Skeletal muscle cell (primary cell): Measurements from ENCODE around the gene CYB5RL.
"Not testable (repeated sequence)": the region's sequence is repeated elsewhere in the genome, so short reads cannot be mapped to it uniquely, and the experiment has no call there.

Experiments used
- DNase-seq: peaks from one replicate; pipeline ENCODE4 v3.0.0-alpha.2; 2010; ENCODE audit warnings: low read depth
- H3K4me3 ChIP-seq: 2 replicates; pipeline ENCODE4 v1.5.1; 2011; ENCODE audit warnings: low read depth, mild to moderate bottlenecking, control low read depth, low read length, moderate library complexity

The CYB5RL gene, protein sequence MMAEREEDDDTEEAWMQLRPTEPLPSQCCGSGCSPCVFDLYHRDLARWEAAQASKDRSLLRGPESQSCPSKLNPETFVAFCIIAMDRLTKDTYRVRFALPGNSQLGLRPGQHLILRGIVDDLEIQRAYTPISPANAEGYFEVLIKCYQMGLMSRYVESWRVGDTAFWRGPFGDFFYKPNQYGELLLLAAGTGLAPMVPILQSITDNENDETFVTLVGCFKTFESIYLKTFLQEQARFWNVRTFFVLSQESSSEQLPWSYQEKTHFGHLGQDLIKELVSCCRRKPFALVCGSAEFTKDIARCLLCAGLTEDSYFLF

DNA sequence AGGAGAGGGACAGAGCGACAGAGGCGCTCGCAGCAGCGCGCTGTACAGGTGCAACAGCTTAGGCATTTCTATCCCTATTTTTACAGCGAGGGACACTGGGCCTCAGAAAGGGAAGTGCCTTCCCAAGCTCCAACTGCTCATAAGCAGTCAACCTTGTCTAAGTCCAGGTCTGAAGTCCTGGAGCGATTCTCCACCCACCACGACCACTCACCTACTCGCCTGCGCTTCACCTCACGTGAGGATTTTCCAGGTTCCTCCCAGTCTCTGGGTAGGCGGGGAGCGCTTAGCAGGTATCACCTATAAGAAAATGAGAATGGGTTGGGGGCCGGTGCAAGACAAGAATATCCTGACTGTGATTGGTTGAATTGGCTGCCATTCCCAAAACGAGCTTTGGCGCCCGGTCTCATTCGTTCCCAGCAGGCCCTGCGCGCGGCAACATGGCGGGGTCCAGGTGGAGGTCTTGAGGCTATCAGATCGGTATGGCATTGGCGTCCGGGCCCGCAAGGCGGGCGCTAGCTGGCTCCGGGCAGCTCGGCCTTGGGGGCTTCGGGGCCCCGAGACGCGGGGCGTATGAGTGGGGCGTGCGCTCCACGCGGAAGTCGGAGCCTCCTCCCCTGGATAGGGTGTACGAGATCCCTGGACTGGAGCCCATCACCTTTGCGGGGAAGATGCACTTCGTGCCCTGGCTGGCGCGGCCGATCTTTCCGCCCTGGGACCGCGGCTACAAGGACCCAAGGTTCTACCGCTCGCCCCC is at the start of gene CYB5RL, which contains the start of gene MRPL37:
TSS of gene CYB5RL (minus strand) at position 266 of the 754 bp plus-strand sequence. CDS start 4,414 bp downstream, outside the sequence.
TSS of gene MRPL37 (plus strand) at position 403 of the 754 bp plus-strand sequence. CDS start at position 480, 77 bp downstream.
- H3K4me3 ChIP-seq, result peak within 1 kb of the TSS; percentile 95
- DNase-seq, result peak; percentile 92

DNA sequence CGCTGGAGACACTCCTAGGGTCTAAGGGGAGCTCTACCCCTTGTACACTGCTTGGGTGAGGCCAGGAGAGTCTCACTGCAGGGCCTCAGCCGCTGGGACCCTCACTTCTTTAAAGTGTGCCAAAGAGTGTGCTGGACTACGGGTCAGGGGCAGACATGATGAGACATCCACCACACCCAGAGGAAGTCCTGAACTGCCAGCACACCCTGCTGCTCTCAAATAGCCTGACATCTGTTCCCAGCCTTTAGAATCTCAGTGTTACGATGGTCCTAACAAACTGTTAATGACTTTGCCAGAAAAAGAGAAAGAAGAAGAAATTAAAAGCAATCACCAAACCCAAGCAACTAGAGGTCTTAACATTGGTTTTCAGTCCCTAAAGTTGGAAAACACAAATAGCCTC is 49.1 kb upstream of the CYB5RL start:
- no peak for DNase-seq
- H3K4me3 ChIP-seq, result no peak overlapping the region

DNA sequence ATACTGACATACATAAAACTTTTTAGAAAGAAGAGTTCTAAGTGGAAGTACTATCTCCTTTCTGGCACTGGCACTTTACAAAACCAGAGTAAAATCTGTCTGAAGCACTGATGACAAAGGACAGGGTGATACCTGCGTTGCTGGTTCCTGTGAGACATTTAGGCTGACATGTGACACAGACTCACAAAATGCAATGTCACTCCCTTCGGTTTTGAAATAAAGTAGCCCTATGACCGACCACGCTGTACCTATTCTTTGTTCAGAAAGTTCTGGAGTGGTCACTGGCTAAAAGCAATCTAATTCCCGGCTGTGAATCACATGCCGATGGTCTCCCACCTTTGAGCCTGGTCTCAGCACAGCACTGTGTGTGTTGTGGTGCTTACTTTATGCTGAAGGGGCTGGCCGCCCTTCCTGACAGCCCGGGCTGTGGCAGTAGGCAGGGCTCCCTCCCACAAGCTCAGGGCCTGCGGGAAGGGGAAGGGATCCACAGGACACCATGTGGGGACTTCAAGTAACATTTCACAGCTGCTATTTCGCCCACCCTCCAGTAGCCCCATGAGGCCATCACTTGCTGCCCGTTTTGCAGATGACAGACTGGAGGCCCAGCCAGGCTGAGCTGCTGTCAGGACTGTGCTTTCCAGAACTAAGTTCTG is 48.2 kb upstream of the CYB5RL start:
- no peak for DNase-seq
- no peak overlapping the region for H3K4me3 ChIP-seq

DNA sequence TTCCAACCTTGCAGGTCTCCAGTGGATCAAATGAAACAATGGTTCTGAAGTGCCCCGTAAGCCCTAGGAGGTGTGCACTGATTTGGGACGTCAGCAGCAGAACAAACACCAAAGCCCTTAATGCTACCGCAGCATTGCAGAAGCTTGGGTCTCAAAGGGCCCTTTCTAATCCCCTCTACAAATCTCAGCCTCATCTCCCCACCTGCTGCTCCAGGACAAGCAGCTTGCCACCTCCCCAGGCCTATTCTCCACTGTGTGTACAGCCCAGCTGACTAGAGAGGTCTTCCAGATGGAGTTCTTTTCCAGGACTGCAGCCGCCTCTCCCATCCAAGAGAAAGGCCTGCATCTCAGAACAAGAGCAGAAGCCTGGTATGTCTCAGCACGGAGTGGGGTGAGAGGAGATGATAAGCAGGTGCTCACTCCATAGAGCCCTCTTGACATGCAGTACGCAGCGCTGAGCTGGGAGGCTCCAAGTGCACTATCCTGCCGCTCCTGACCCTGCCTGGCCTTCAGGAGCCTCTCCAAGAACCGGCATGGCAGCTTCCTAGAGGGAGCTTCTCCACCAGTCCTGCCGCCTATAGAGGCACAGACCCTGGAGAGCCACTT is 46.4 kb upstream of the CYB5RL start:
- H3K4me3 ChIP-seq, result no peak overlapping the region

DNA sequence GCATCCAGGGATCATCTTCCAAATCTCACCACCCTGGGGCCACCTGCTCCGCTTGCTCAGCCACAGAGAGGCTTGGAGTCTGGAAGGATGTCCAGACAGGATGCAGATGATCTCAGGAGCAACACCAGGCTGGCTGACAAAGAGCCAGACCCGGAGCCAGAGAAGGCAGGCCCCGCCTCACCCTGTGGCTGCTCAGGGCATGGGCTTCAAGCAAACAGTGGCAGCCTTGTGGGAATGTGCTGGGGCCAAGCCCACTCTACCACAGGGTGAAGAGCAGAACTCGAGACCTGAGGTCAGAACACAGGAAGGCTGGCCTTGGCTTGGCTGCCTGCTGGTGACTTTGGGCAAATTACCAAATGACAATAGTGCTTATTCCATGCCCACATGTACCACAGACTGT is 45.7 kb upstream of the CYB5RL start:
- no peak for DNase-seq
- H3K4me3 ChIP-seq, result no peak overlapping the region

More for the DNA sequence above, 46.4 kb upstream of the CYB5RL start:
- no peak for DNase-seq

DNA sequence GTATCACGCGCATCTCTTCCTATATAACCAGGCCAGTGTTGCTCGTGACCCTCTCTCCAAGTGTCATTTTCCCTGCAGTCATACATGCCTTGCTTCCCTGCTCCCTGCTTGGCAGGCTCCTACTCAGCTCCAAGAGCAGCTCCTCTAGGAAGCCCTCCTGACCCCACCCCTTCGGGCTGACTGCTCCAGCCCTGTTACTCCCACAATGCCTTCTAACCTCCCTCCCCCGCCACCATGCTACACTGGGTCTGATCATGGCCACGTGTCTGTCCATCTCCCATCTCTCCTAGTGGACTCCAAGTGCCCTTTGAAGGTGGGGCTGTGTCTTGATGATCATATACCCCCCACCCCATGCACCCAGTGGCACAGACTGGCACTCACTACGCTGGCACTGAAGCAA is 44.8 kb upstream of the CYB5RL start:
- no peak for DNase-seq
- no peak overlapping the region for H3K4me3 ChIP-seq

DNA sequence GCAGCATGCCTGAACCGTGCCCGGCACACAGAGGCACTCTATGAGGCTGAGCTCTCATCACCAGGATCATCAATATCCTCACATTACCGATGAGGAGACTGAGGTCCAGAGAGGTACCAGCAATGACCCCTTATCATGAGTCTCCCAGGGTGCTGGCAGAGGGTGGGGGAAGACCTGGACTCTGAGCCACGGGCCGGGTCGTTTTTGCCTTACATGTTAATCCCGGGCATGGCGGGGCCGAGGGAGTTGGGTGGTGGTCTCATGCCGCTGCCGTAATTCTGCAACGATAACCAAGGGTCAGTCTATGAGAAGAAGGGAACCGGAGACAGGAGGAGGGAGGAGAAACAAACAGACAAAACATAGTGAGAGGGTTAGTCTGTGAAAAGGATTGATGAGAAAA is 43.2 kb upstream of the CYB5RL start:
- DNase-seq, result no peak
- no peak overlapping the region for H3K4me3 ChIP-seq

DNA sequence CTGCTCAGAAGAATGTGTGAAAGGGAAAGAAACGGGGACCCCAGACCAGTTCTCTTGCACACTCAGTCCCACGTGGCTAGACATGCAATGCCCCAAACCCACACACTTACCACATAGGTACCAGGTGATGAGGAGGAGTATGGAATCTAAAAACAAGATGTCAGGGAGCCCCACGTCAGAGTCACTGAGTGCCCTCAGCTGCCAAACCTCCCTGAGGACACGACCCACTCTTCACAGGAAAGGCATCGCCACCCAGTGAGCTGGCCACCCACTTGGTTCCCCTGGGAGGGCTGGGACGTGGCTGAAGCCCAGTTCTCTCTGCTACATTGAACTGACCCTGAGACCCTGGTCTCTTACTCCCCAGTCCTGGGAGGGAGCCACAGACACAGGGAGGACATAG is 41.5 kb upstream of the CYB5RL start:
- H3K4me3 ChIP-seq, result no peak overlapping the region
- no peak for DNase-seq

DNA sequence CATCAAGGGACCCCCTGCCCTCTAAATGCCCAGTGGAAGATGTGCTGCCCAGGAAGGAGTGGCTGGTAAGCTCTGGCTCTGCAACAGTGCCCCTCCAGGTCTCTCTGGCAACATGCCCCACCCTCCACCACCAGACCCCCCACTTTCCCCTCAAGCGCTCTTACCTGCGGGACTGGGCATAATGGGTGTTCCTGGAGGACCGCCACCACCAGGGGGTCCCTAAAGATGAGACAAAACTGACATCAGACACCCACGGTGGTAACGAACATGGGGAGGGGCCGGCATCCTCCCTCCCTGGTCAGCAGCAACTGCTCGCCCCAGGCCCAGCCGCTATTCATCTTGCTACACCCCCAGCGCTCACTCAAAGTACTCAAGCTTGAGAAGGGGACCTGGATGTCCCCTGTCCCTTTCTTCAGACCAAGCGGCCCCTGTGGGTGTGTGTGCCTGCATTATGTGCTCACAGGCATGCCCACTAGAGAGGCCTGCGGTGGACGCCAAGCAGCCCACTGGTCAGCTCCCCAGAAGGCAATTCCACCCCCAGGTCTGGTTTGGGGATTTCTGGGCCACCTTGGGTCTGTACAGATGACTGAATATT is 41.0 kb upstream of the CYB5RL start:
- no peak overlapping the region for H3K4me3 ChIP-seq
- DNase-seq, result no peak

DNA sequence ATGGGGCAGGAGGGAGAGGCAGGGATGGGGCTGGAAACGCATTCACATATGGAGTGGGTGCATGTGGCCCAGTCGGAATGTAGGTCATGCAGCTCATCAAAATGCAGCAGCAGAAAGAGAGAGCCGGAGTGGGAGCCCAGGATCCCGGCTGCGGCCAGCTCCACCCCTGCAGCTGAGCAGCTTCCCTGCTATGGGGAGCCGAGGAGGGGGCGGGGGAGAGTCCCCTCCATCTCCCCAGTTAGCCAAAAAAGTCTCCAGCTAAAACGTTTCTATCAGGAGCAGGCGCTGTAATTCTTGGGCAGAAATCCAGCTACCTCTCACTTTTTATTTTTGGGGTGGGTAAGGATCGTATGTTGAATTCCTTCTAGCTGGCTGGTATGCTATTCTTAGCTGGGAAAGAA is 39.8 kb upstream of the CYB5RL start:
- no peak for DNase-seq
- H3K4me3 ChIP-seq, result no peak overlapping the region

DNA sequence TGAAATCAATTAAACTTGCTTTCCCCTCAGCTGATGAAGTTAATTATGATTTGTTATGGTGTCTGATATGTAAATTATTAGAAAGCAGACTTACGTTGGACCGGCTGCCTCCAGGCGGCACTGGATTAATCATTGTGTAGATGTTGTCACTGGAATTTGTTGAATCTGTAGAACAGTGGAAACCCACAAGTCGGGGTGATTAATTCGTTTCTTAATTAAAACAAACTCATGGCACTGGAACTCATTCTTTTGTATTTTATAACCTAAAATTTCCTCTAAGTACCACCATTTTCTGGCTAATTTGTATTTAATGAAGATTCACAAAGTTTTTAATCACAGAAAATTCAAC is 39.2 kb upstream of the CYB5RL start:
- no peak for DNase-seq

DNA sequence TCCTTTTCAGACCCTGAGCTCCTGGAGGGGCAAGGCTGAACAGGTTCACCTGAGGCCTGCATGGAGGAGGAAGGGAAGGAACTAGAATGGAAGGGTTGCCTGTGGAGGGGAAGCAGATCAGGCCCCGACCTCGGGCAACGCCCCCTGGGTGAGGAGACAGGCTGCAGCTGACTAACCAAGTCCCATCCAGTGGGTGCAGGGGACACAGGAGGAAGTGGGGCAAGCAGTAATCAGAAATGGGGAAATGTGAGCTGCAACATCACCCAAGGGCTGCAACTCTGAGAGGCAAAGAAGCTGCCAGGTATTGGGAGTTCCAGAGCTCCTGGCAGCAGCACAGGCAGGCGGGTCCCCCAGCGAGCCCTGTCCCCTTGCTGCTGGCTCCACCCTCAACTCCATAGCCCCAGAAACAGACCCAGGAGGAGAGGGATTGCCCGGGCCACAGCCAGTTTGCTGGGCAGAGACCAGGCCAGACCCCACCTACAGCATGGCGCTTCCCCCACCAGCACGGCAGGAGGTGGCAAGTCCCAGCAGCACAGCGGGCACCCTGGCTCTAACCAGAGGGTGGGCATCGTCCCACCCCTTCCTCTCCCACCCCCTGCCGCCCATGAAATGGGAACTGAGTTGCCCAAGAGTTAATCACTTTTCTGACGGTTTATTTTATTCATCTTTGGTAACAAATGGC is 38.7 kb upstream of the CYB5RL start:
- H3K4me3 ChIP-seq, result no peak overlapping the region
- DNase-seq, result no peak

More for the DNA sequence above, 39.2 kb upstream of the CYB5RL start:
- H3K4me3 ChIP-seq, result no peak overlapping the region

DNA sequence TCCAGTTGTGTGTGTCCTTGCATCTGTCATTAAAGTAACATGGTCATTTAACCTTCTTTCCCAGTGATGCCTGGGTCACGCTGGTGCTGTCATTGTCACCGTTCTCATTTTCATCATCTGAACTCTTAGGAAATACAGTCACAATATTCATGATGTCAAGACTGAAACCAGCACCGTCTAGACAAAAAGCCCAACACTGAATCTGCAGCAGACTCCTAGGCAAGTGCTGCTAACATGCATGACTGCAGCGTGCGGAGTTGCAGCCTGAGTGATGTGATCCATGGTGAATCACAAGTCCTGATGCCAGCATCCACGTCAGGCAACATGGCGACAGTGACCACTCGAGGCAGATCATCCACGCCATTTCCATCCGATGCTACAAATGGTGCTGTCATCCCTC is 37.8 kb upstream of the CYB5RL start:
- no peak for DNase-seq
- no peak overlapping the region for H3K4me3 ChIP-seq

DNA sequence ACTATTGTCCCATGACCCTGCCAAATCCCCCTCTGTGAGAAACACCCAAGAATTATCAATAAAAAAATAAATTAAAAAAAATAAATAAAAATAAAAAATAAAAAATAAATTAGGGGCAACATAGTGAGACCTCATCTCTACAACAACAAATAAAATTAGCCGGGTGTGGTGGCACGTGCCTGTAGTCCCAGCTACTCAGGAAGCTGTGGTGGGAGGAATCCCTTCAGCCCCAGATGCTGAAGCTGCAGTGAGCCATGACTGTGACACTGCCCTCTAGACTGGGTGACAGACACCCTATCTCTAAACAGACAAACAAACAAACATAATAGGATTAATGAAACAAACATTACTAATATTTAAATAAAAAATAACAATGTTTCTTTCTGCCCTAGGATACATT is 34.5 kb upstream of the CYB5RL start:
- DNase-seq, result no peak
- no peak overlapping the region for H3K4me3 ChIP-seq

DNA sequence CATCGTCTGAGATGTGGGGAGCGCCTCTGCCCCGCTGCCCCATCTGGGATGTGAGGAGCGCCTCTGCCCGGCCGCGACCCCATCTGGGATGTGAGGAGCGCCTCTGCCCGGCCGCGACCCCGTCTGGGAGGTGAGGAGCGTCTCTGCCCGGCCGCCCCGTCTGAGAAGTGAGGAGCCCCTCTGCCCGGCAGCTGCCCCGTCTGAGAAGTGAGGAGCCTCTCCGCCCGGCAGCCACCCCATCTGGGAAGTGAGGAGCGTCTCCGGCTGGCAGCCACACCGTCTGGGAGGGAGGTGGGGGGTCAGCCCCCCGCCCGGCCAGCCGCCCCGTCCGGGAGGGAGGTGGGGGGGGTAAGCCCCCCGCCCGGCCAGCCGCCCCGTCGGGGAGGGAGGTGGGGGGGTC is 33.4 kb upstream of the CYB5RL start:
- not testable (repeated sequence) for H3K4me3 ChIP-seq, DNase-seq

DNA sequence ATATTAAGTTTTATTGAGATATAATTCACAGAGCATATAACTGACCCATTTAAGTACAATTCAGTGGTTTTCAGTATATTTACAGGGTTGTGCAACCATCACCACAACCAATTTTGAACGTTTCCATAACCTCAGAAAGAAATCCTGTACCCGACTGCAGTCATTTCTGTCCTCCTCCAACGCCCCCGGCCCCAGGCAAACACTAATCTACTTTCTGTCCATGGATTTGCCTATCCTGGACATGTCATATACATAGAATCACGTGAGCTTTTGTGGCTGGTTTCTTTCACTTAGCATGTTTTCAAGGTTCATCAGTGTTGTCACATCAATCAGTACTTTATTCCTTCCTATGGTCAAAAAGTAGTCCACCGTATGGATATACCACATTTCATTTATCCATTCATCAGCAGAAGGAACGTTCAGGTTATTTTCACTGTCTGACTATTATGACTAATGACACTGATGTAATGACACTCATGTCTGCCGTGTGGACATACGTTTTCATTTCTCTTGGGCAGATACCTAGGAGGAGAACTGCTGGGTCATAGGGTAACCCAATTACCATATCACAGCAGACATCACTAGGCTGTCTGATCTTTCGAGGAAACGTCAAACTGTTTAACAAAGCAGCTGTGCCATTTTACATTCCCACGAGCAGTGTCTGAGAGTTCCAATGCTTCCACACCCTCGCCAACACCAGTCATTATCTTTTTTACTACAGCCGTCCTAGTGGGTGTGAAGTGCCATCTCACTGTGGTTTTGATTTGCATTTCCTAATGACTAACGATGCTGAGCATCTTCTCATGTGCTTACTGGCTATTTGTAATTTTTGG is 30.9 kb upstream of the CYB5RL start:
- no peak overlapping the region for H3K4me3 ChIP-seq
- no peak for DNase-seq

DNA sequence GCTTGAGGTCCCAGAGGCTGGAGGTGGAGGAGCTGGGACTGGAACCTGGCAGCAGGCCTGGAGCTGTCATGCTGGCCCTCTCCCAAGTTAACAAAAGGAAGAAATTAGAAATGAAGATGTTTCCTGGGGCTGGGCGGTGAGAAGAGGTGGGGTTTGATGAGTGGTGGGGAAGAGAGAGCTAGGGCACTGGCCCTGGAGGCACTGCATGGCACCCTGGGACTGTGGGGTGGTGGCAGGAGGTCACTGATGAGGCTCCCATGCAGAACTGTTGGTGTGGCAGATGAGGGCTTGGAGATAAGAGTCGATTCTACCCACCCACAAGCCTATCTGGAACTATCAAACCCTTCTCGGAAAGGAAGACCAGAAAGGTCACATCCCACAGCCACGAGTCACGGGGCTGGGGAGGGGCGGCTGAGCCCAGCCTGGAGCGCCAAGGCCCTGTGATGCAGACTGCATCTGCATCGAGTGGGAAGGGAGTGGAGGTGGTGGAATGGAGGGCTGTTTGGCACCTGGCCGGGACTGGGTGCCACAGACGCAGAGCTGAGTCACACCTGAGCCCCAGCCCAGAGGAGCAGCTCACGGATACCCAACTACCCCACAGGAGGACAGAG is 29.6 kb upstream of the CYB5RL start:
- H3K4me3 ChIP-seq, result no peak overlapping the region
- no peak for DNase-seq

DNA sequence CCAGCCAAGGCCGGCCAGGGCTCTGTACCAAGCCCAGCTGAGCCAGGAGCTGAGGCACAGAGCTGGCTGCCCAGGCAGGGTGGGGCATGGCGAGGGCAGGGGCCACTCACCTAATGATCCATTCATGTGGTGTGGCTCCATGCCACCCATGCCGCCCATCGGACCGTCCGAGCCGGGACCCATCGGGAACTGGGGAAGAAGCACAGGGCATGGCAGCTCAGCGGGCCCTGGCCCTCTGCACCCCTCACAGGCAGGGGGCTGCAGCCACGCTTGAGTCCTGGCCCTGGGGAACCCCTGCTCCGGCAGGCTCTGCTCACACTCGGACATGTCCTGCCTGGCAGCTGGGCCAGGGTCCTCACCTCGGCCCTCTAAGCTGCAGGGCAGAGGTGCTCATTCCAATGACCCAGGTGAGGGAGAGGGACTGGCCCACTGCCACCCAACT is 28.8 kb upstream of the CYB5RL start:
- no peak for DNase-seq

More for the DNA sequence above, 28.8 kb upstream of the CYB5RL start:
- H3K4me3 ChIP-seq, result no peak overlapping the region
